HG02588 (cell line): Measurements from ENCODE around the gene HSPG2.
"Not testable (repeated sequence)": the region's sequence is repeated elsewhere in the genome, so short reads cannot be mapped to it uniquely, and the experiment has no call there.

Experiments used
- ATAC-seq: cut with Tn5 transposase; IDR thresholded peaks from one replicate; pipeline ENCODE4 v1.9.1; 2021; ENCODE audit warnings: mild to moderate bottlenecking, moderate library complexity; ENCODE audit not compliant: unreplicated experiment

Gene HSPG2

DNA sequence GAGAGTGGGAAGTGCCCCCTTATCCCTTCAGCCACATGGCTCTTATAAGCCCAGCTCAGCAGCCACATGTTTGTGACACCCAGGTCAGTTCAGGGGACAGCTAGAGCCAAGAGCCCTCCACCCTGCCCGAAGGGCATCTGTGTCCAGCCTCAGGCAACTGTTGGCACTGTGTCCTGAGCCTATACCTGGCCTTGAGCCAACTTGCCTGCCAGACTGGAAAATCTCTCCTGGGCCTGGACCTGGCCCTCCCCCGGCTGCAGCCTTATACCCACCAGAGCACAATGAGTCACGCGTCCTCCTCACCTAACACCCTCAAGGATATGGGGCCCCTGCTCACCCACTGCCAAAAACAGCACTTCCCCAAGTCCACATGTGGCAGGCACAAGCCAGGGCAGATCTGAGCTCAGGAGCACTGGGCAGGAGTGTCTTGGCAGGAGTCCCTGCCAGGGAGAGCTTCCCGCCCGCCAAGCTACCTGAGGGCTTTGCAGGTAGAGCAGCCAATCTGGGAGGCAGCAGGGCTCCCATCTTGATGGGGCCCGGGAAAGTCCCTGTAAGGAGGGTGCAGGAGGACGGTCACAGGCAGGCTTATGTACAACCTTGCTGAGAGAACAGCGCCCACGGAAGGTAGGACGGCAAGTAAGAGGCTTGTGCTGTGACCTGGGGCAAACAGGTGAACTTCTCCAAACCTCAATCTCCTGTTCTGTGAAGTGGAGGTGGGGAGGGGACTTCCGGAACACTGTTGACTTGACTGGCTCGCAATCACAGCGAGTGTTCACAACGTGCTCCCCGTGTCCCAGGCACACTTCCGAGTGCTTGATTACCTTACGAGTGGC lies 19.8 kb upstream of the HSPG2 start:
- ATAC-seq: no peak

DNA sequence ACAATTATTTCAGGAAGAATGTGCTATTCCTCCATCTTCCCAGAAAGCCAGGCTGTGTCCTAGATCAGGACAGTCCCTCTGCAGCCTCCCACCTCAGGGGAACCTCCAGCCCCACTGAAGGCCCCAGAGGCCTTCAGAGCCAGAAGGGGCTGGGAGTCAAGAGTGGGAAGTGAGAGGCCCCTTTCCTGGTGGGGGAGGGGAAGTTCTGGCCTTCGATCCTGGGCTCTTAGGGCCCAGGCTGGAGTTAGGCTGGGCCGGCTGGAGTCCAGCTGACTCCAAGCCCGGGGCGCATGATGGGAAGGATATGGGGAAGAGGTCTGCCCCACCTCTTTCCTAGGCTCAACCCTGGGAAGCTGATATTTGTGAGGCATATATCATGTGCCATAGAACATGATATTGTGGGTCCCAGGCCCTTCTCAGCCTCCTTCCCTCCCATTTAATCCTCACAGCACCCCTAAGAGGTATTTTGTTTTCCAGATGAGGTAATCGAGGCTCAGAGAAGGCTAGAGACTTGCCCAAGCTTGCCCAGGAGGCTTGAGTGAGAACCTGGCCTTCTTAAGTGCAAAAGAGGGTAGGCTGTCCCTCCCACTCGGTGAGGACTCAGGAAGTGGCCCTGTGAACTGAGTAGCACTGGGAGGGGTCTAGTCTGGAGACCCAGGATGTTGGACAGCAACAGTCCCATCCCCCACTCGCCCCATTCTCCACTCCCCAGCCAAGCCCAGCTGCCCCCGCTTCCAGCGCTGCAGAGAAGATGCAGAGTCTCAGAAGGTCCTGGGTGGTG lies 18.6 kb upstream of the HSPG2 start:
- ATAC-seq: no peak

DNA sequence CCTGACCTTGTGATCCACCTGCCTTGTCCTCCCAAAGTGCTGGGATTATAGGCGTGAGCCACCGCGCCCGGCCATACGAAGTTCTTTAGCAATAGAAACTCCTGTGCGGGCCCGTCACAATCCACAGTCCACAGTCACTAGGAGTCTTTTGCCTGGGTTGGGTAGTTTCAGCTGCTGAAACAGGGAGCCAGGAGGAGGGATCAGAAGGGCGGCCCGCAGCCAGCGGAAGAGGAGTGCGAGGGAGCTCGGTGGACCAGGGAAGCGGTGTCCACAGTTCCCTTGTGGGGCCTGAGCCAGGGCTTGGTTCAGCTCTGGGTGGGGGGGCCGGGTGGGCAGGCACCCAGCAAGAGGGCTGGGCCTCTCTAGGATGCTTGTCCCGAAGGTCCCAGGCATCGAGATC lies 17.9 kb upstream of the HSPG2 start:
- no peak for ATAC-seq

DNA sequence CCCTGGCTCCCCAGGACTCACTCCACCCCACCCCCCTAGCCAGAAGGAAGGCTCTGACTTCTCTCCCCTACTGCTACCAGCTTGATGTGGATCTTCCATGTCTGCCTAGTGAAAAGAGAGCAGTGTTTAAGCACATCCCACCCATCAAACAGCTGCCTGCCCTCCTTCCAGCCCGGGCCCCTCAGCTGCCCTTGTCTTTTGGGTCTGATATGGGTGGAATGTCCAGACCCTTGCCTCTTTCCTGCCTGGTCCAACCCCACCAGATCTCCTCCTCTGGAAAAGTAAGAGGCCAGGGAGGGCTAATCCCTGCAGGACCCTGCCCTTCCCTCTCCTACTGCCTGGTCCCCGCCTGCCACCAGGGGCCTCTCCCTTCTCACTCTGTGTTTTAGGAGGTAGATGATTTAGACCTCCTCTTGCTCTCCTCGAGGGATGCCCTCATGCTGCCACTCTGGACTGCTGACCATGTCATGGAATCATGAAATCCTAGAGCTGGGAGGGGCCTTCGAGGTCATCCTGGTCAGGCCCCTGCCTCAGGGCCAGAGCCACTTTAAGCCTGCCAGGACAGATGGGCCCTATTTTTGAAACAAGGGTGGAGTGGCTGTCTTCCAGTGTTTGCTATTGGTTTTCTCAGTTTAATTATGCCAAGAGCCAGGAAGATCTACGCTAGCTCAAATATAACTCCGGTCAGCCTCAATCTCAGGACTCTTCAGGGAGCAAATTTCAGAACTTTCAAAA lies 15.8 kb upstream of the HSPG2 start:
- no peak for ATAC-seq

DNA sequence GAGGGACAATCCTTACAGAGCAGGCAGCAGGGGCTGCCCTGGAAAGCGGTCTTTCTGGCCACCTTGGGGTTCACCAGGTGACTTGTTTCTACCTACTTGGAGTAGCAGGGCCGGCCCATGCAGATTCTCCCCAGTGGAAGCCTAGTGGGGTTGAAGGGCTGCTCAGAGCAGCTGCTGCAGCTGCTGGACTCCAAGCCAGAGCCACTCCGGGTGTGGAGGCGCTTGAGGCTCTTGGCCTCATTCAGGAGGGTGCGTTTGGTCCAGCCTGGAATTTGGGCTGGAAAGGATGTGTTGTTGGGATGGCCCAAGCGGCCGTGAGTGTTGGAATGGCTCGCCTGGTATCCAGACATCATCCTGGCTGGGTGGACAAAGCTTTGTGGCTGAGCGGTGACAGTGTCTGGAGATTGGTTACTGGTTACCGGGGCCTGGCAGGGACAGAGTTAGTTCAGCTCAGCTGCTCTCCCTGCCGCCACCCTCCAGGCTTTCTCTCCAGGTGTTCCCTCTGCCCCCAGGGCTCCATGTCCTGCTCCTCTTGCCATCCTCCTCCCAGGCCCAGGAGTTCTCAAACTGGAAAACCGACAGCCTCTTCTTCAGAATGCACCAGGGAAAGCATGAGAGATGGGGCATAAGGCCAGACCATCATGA lies 14.2 kb upstream of the HSPG2 start:
- no peak for ATAC-seq

DNA sequence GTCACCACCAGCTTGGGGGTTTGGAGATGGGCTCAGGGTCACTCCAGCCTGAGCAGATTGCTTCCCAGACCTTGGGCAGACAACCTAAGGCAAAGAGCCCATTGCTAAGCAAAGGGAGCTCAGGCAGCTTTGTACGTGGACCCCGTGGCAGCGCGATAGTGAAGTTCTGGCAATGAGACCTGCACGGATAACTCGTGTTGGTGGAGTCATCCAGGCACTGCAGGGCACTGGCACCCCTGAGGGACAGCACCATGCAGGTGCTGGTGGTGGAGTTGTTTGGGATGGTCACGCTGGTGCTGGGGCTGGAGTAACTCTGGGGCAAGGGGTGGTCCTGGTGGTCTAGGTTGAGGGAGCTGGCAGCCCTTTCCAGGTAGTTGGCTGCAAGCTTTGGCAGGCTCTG lies 13.6 kb upstream of the HSPG2 start:
- no peak for ATAC-seq

DNA sequence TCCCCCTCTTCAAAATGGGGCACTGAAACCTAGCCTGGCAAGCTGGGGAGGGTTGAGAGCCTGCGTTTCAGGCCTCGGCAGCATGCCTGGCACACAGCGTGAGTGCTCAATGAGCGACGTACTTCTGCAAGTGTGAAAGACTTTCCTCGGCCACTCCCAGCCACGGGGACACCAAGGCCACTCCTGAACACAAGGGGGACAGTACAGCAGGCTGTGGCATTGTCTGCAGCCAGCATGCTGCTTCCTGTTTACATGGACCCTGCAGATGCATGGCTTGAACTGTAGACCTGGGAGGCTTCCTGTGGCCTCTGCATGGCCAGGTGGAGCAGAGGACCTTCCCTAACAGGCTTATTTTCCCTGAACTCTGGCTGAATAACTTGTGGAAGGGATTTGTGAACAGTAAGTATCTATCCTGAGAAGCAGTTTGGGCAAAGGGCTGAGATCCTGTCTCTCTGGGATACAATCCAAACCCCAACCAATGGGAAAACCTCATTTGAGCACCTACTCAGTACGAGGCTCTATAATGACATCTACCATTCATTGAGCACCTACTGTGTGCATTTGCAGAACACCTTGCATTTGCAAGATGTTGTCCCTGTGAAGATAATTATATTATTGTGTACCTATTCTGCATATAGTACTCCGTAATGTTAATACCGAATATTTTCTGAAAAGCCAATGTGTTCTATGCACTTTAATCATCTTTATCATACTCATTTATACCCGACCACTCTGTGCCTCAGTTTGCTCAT lies 9.9 kb upstream of the HSPG2 start:
- ATAC-seq: no peak

DNA sequence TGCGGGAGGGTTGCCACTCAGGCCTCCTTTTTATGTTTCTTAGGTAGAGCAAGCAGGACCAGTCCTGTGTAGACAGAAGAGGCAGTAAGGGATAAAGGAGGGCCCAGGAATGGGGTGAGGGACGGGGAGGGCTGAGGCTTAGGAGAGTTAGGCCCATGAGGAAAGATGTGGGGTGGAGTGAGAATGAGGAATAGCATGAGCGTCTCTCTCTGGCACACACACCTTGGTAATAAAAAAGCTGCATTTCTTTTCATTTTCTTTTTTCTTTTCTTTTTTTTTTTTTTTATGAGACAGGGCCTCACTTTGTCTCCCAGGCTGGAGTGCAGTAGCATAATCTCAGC lies 7.6 kb upstream of the HSPG2 start:
- no peak for ATAC-seq

DNA sequence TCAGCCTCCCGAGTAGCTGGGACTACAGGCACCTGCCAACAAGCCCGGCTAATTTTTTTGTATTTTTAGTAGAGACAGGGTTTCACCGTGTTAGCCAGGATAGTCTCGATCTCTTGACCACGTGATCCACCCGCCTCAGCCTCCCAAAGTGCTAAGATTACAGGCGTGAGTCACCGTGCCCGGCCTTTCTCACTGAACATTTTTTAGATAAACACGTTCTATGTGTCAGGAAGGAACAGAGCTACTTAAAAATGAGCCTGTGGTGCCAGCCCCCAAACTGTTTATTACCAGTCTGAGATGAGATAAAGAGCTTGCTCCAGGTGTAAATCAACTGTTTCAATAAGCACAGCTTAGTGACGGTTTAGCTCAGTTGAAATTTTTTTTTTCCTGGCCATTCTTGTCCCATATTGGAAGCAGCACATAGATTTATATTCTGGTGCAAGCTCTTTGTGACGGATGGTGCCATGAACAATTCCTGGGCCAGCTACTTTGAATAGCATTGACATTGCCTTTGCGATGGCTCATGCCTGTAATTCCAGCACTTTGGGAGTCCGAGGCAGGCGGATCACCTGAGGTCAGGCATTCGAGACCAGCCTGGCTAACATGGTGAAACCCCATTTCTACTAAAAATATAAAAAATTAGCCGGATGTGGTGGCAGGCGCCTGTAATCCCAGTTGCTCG lies 6.0 kb upstream of the HSPG2 start:
- not testable (repeated sequence) for ATAC-seq

DNA sequence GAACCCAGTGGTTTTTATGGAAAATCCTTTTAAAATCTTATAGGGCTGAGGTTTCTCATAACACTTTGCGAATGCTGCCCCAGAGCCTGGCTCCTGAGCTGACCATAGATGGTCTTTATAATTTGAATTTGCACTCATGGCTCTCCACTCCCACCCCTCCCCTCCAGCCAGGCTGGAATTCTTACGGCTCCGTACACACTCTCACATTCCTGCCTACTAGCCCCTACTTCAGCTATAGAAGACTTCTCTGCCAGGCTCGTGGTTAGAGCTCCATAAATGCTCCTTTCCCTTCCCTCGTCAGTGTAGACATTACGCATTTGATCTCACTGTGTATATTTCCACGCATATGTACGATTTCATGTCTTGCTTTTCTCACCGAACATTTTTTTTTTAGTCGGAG lies 5.4 kb upstream of the HSPG2 start:
- no peak for ATAC-seq

DNA sequence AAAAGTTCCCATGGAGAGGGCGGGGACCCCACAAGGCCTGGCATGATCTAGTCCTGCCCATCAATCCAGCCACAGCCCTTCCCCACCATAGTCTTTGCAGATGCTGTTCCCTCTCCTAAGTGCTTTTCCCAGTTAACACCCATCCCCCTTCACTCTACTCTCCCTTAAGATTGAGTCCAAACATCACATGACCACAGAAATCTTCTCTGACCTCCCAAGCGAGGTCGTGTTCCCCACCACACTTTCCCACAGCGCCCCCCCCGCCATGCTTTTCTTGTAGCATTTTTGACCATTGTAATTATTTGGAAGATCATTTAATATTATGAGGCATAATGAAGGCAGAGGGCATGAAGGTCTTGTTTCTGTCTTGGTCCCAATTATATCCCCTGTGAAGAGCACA lies 4.3 kb upstream of the HSPG2 start:
- ATAC-seq: no peak

DNA sequence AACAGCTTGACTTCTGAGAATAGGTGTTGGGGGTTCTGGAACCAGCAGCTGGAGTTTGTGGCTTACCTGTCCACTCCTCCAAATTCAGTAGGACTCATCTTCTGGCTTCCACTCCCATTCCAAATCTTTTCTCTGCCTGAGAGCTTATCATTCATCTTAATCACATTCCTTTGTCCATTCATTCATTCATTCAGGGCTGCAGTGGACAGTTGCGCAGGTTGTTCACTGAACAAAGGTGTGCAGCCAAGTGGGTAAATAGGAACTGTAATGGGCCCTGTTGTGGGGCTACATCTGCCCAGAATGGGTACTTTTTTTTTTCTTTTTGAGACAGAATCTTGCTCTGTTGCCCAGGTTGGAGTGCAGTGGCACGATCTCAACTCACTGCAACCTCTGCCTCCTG lies 3.4 kb upstream of the HSPG2 start:
- ATAC-seq: no peak

DNA sequence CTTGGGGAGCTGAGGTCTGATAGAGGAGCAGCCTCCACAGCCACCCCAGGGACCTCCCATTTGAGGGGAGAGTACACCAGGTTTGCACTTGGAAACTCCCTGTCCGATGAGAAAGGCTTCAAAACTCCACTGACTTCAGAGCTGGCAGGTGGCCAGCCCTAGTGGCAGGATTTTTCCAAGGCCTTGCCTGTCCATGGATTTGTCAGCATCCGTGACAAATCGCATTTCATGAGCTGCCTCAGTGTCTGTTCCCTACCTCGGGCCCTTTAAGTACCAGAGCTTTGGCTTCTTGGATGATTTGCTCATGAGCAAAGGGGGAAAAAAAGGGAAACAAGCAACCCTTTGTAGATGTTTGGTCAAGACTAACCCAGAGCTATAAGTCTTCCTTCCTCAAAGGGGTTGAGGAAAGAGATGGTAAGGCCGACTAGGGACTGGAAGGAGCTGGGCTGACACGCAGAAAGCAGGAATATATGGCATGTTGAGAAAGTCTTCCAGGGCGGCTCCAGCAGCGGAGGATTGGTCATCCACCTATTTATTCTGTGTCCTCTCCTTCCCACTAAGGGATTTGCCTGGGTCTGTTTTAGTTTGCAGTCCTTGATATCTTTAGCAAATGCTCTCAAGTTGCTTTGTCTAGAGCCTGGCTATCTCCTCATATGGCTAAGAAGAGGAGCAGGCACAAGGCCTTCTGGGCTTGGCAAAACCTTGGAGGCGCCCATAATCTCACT lies 2.7 kb upstream of the HSPG2 start:
- ATAC-seq: no peak

DNA sequence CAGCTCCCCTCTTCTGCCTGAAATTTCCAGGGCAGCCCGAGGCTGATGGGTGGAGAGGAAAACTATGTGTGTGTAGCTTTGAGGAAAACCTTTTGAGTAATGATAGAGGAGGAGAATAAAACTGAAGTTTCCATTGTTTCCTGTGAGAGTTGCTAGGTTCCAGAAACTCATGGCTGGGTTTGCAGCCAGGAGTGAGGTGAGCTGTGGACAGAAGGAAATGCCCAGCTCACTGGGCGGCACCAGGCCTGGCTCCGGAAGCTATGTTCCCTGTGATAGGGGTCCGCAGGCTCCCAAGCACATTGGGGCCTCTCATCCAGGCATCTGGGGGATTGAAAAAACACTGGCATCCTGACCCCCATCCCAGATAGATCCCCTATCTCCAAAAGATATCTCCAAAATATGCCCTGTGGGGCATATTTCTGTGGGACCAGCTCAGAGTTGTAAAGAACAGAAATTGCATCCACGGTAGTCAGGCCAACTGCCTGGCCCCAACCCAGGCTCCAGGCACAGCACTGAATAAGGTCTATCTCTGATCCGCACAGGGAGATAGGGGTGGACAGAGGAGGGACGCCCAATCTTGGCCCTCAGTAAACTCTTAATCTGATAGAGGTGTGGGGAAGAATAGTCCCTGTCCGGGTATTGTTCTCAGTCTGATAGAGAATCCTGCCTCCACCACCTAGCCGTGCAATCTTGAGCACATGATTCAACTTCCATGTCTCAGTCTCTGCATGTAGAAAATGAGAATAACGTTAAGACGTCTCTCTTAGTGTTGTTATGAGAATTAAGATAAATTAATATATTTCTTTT lies 1.8 kb upstream of the HSPG2 start:
- ATAC-seq: no peak

DNA sequence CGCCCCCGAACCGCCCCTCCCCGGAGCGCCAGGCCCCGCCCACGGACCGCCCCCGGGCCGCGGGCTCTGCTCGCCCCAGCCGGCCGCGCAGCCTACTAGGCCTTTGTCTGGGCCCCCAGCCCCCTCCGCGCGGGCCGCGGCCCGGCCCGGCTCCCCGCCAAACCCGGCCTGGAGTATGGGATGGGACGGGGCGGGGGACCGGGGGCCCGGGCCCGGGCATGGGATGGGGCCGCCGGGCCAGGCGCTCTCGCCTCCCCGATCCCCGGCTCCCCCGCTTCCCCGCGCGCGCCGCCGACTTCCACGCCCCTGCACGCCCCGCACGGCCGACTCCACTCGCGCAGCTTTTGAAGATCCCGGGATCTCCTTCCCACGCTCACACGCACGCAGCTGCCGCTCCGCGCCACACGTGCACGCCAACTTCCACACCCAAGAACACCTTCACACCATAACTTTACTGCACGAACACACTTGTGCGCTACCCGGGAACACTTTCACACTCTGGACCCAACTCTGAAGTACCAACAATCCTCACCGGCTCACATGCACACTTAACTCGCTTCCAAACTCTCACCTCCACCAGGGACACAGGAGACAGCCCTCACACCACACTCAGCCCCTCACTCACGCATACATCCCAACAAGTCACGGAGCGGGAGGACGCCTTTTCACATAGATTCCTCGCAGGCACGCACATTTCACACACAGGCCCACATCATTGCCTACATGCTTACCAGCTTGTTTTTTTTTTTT lies 437 bp upstream of the HSPG2 start:
- ATAC-seq: peak; percentile 47

DNA sequence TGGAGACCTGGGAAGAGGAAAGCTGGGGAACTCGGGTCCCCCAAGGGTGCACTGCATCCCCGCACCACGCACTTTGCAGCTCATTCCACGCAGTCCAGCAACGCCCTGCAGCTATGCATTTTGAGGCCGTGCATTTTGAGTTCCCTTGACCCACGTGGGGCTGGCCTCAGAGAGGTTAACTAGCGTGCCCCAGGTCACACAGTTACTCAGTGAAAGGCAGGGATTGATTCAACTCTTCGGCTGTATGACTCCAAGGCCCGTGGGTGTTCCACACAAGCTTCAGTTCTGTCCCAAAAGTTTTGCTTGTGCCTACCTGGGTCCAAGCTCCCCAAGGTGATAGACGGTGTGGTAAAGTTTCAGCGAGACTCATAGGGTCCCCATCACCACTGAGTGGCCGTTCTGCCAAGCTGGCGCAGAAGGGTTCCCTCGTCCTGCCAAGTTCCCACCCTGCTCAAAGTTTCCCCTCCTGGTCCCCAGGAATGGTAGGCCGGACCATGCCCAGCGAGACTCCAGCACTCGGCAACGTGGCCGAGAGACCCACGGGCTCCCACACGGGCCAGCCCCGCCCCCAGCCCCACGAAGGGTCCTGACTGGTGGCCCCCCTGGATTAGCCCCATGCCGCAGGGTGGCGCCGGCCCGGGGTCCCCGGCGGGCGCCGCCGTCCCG lies 611 bp downstream of the HSPG2 start:
- peak; percentile 20 for ATAC-seq

DNA sequence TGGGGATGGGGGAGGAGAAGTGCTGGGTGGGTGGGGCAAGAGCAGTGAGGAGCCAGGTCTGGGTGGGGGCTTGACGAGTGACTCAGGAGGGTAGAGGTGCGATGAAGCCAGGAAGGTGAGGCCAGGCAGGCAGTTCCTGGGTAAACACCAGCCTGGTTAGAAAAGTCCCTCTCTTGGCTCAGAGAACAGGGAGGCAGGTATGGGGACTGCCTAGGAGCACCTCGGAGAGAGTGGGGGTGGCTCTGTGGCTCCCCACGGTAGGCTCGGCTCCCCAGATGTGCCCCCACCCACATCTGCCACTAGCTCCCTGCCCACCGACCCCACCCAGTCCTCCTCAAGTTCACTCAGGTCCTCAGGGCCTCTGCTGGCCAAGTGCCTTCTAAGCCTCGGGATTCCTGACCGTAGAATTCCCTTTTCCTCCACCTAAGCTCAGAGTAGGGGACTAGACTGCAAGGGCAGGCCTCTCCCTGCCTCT lies 1.2 kb downstream of the HSPG2 start:
- ATAC-seq: no peak
